K562 (cell line): ENCODE measurements around the gene KCNK4. TPM values are rescaled to one million over a fixed set of nuclear protein-coding genes. Genes with fewer than 3 reads are reported as not detected.

ENCODE experiments used
- ATF3 ChIP-seq, 2 experiments: fragments of 450-650 bp in 1 of 2; sonication (generic) in 1 of 2; formaldehyde crosslinking in 1 of 2; IDR thresholded peaks in 1 of 2; conservative IDR thresholded peaks in 1 of 2; 2 replicates each; pipeline versions ENCODE4 v1.6.1 to v1.8.1; 2016 to 2023; ENCODE audit warnings: mild to moderate bottlenecking in 2 of 2, moderate library complexity in 2 of 2, inconsistent platforms in 1 of 2, missing genetic modification reagents in 1 of 2
- BRCA1 ChIP-seq, 2 experiments: fragments of 450-650 bp in 1 of 2; sonication (generic) in 1 of 2; formaldehyde crosslinking in 1 of 2; IDR thresholded peaks; 2 replicates each; pipeline versions ENCODE4 v1.5.0 to v1.6.1; 2017 to 2020; ENCODE audit warnings: mild to moderate bottlenecking in 1 of 2, missing genetic modification reagents in 1 of 2
- CBX8 ChIP-seq: fragments of 200-600 bp; sonication (generic); IDR thresholded peaks from 2 replicates; pipeline ENCODE4 v1.6.1; 2012; ENCODE audit warnings: borderline replicate concordance, mixed run types, low read depth, mild to moderate bottlenecking, moderate library complexity, mixed read lengths, low read length, control low read depth, inconsistent platforms; ENCODE audit not compliant: poor library complexity, severe bottlenecking; ENCODE audit errors: extremely low read depth
- CGGBP1 ChIP-seq: fragments of 250-450 bp; sonication (Bioruptor Pico); IDR thresholded peaks from 2 replicates; pipeline ENCODE4 v1.9.0; 2021; ENCODE audit warnings: mild to moderate bottlenecking
- CHCHD3 ChIP-seq: fragments of 250-450 bp; sonication (Bioruptor Pico); IDR thresholded peaks from 2 replicates; pipeline ENCODE4 v2.1.2; 2022; ENCODE audit warnings: mild to moderate bottlenecking
- CLOCK ChIP-seq: fragments of 250-450 bp; sonication (Bioruptor Pico); IDR thresholded peaks from 2 replicates; pipeline ENCODE4 v1.4.0; 2020; ENCODE audit warnings: mild to moderate bottlenecking, moderate library complexity, borderline replicate concordance
- ELF2 ChIP-seq: fragments of 250-450 bp; sonication (Bioruptor Pico); IDR thresholded peaks from 2 replicates; pipeline ENCODE4 v1.5.0; 2021; ENCODE audit warnings: mild to moderate bottlenecking
- HSF4 ChIP-seq: fragments of 250-450 bp; sonication (Bioruptor Pico); IDR thresholded peaks from 2 replicates; pipeline ENCODE4 v2.1.2; 2022; ENCODE audit warnings: mild to moderate bottlenecking, moderate library complexity, borderline replicate concordance
- MCM5 ChIP-seq: fragments of 450-650 bp; IDR thresholded peaks from 2 replicates; pipeline ENCODE4 v1.6.1; 2016; ENCODE audit warnings: low read depth
- NCOR1 ChIP-seq: fragments of 450-650 bp; IDR thresholded peaks from 2 replicates; pipeline ENCODE4 v1.6.1; 2016; ENCODE audit warnings: mild to moderate bottlenecking, moderate library complexity
- PKNOX1 ChIP-seq: fragments of 450-650 bp; IDR thresholded peaks from 2 replicates; pipeline ENCODE4 v1.6.1; 2016
- SOX6 ChIP-seq: fragments of 450-650 bp; IDR thresholded peaks from 2 replicates; pipeline ENCODE4 v1.6.1; 2014; ENCODE audit warnings: mild to moderate bottlenecking
- SRSF1 ChIP-seq: fragments of 200-400 bp; formaldehyde crosslinking; IDR thresholded peaks from 2 replicates; pipeline ENCODE4 v1.6.1; 2017; ENCODE audit warnings: mild to moderate bottlenecking, low read depth, low read length, moderate library complexity
- TFAM ChIP-seq: fragments of 250-450 bp; sonication (Bioruptor Pico); conservative IDR thresholded peaks from 2 replicates; pipeline ENCODE4 v1.5.0; 2021; ENCODE audit warnings: mild to moderate bottlenecking, moderate library complexity
- ZBTB11 ChIP-seq, 3 experiments: fragments of 200-800 bp in 1 of 3; fragments of 250-450 bp in 1 of 3; fragments of 450-650 bp in 1 of 3; sonication (Bioruptor Pico) in 1 of 3; sonication (Bioruptor generic) in 1 of 3; formaldehyde crosslinking in 1 of 3; IDR thresholded peaks; 2 replicates each; pipeline versions ENCODE4 v1.6.1 to v1.8.0; 2016 to 2022; ENCODE audit warnings: mild to moderate bottlenecking in 2 of 3, missing genetic modification characterization in 2 of 3, missing compliant biosample characterization in 1 of 3, moderate library complexity in 1 of 3
- ZC3H11A ChIP-seq: IDR thresholded peaks from 2 replicates; pipeline ENCODE4 v1.6.1; 2012; ENCODE audit warnings: low read depth, low read length, improper control_type of control experiment
- polyA plus RNA-seq, 8 experiments: library from polyadenylated mRNA; depleted of rRNA in 4 of 8; stranded (reverse) in 5 of 8; unstranded in 3 of 8; fragments of >200 nt; fragmentation: Nextera tagmentation in 2 of 8; fragmentation: Illumina TruSeq in 1 of 8; extraction: Ambion mirVana in 2 of 8; extraction: Trizol in 1 of 8; gene quantifications; 2 replicates each; pipeline versions ENCODE4 v1.2.1 to v1.2.3, GENCODE V29; 2011 to 2014; ENCODE audit warnings: inconsistent platforms in 1 of 8, missing spikeins in 1 of 8
- total RNA-seq, 7 experiments: library from RNA; depleted of rRNA in 6 of 7; stranded (reverse); fragments of >200 nt in 6 of 7; fragmentation: Illumina TruSeq in 2 of 7; extraction: Trizol in 2 of 7; gene quantifications; 2 replicates each; pipeline versions ENCODE4 v1.2.1 to v1.2.3, GENCODE V29; 2011 to 2021; ENCODE audit warnings: low replicate concordance in 1 of 7

KCNK4 gene
- total and polyA plus RNA-seq, 9 of the 15 experiments (the other 6 are each of a cell fraction or from before 2014, with no cell fraction given), result not detected

- TF ChIP-seq CLOCK (CRISPR knock-in tag) (no peak), TFAM (CRISPR knock-in tag) (no peak), ATF3 (IDR thresholded peaks at IDR 0.05) (no peak), ATF3 (CRISPR knock-in tag; conservative IDR thresholded peaks at IDR 0.05) (no peak), CGGBP1 (CRISPR knock-in tag) (no peak), SOX6 (no peak), CBX8 (no peak), BRCA1 (IDR thresholded peaks at IDR 0.05) (no peak), BRCA1 (CRISPR knock-in tag; IDR thresholded peaks at IDR 0.05) (no peak), HSF4 (no peak), ZC3H11A (no peak), MCM5 (no peak), CHCHD3 (CRISPR knock-in tag) (no peak), SRSF1 (peak; percentile 100), PKNOX1 (no peak), ZBTB11 (CRISPR knock-in tag; IDR thresholded peaks at IDR 0.05) (peak in 2 of 3 experiments; percentile 43 to 89; a peak in 3 of 6 replicates), NCOR1 (no peak), ELF2 (peak; percentile 99)
Measured at GRCh38 chr11:64284962-64285884, 5.9 kb upstream of the KCNK4 start, which contains the start of gene GPR137 (continued).
